G401 (cell line): Measurements from ENCODE around the gene UVRAG. TPM values are rescaled to one million over a fixed set of nuclear protein-coding genes. Genes with fewer than 3 reads are reported as not detected.
"Not testable (repeated sequence)": the region's sequence is repeated elsewhere in the genome, so short reads cannot be mapped to it uniquely, and the experiment has no call there.

ENCODE experiments used
- DNase-seq: peaks from one replicate; pipeline ENCODE4 v3.0.0-alpha.2; 2015; ENCODE audit warnings: low spot score
- in situ Hi-C: cut with HindIII; loops from 2 replicates; pipeline ENCODE4 v1.10.0; 2016; ENCODE audit warnings: low sequenced_read_pairs, mixed read lengths
- total RNA-seq: library from RNA; depleted of rRNA; stranded (reverse); fragments of >200 nt; shearing (Covaris generic); gene quantifications from 2 replicates; pipeline ENCODE4 v1.2.3, GENCODE V29; 2014

The UVRAG gene
- total RNA-seq, 1 experiment from 2014 or later = 12.3 TPM

- DNase-seq, in situ Hi-C loops: not testable (repeated sequence)
Observed at GRCh38 chr11:75979075-75979474, 164.1 kb downstream of the UVRAG start.

- DNase-seq, in situ Hi-C loops: not testable (repeated sequence)
Observed at GRCh38 chr11:75979479-75980027, 164.5 kb downstream of the UVRAG start.

- in situ Hi-C loops = no loop called here
- DNase-seq = no peak
Observed at GRCh38 chr11:75980031-75980430, 165.0 kb downstream of the UVRAG start.

GRCh38 chr11:75981546-75981945, 166.5 kb downstream of the UVRAG start:
- in situ Hi-C loops = no loop called here
- no peak for DNase-seq

- DNase-seq = no peak
- in situ Hi-C loops = no loop called here
Observed at GRCh38 chr11:75982309-75982708, 167.3 kb downstream of the UVRAG start.

GRCh38 chr11:75986966-75987365, 172.0 kb downstream of the UVRAG start:
- in situ Hi-C loops = no loop called here
- DNase-seq = no peak

GRCh38 chr11:75993126-75993525, 178.1 kb downstream of the UVRAG start:
- DNase-seq = no peak
- in situ Hi-C loops = no loop called here

- no peak for DNase-seq
- in situ Hi-C loops = no loop called here
Observed at GRCh38 chr11:75994616-75995015, 179.6 kb downstream of the UVRAG start.

- in situ Hi-C loops = no loop called here
- DNase-seq = no peak
Observed at GRCh38 chr11:75996523-75997442, 181.8 kb downstream of the UVRAG start.

- in situ Hi-C loops = no loop called here
- no peak for DNase-seq
Observed at GRCh38 chr11:76004400-76004799, 189.4 kb downstream of the UVRAG start.

GRCh38 chr11:76005756-76006155, 190.7 kb downstream of the UVRAG start:
- DNase-seq = no peak
- in situ Hi-C loops = no loop called here

- no peak for DNase-seq
- in situ Hi-C loops = no loop called here
Observed at GRCh38 chr11:76007166-76007565, 192.2 kb downstream of the UVRAG start.

GRCh38 chr11:76008474-76008873, 193.5 kb downstream of the UVRAG start:
- no peak for DNase-seq
- in situ Hi-C loops = no loop called here

- no peak for DNase-seq
- in situ Hi-C loops = no loop called here
Observed at GRCh38 chr11:76010051-76010450, 195.0 kb downstream of the UVRAG start.

- no peak for DNase-seq
- in situ Hi-C loops = no loop called here
Observed at GRCh38 chr11:76013526-76013925, 198.5 kb downstream of the UVRAG start.

- in situ Hi-C loops = no loop called here
- peak; percentile 31 for DNase-seq
Observed at GRCh38 chr11:76023236-76024068, 208.4 kb downstream of the UVRAG start.

- in situ Hi-C loops = no loop called here
- DNase-seq = no peak
Observed at GRCh38 chr11:76025068-76025467, 210.1 kb downstream of the UVRAG start.

GRCh38 chr11:76025817-76026216, 210.8 kb downstream of the UVRAG start:
- in situ Hi-C loops = no loop called here
- DNase-seq = no peak

GRCh38 chr11:76026281-76026680, 211.3 kb downstream of the UVRAG start:
- in situ Hi-C loops = no loop called here
- peak; percentile 29 for DNase-seq

GRCh38 chr11:76026862-76027261, 211.9 kb downstream of the UVRAG start:
- in situ Hi-C loops = no loop called here
- no peak for DNase-seq
